HEK293 (cell line): ENCODE data around the gene MFAP3.

ENCODE experiments used
- CTCF ChIA-PET: fragments of 350-600 bp; formaldehyde crosslinking; extraction: SDS; loops from one replicate; lab custom pipeline; 2021; ENCODE audit warnings: antibody characterized with exemption; lab: Yijun Ruan, JAX
- POLR2A ChIA-PET: fragments of 300-600 bp; formaldehyde crosslinking; extraction: SDS; loops from one replicate; lab custom pipeline; 2020; ENCODE audit warnings: antibody characterized with exemption, inconsistent platforms; lab: Yijun Ruan, JAX
- H3K27ac ChIP-seq: fragments of 200-500 bp; sonication (Bioruptor generic); 2 replicates; pipeline ENCODE4 v1.5.1; 2014; ENCODE audit warnings: low read depth, low read length, control low read depth, inconsistent platforms; ENCODE audit errors: extremely low read depth
- H3K36me3 ChIP-seq, 2 experiments: fragments of 200-500 bp in 1 of 2; sonication (Bioruptor generic) in 1 of 2; 1 replicate in 1 of 2; 2 replicates in 1 of 2; pipeline ENCODE4 v1.5.1; 2014 to 2017; ENCODE audit warnings: inconsistent platforms in 2 of 2, low read length in 2 of 2; ENCODE audit not compliant: control insufficient read depth in 2 of 2, insufficient read depth in 1 of 2
- H3K4me1 ChIP-seq: fragments of 200-500 bp; sonication (Bioruptor generic); 2 replicates; pipeline ENCODE4 v1.5.1; 2014; ENCODE audit warnings: mild to moderate bottlenecking, low read length, inconsistent platforms; ENCODE audit not compliant: control insufficient read depth, insufficient read depth
- H3K4me3 ChIP-seq: 2 replicates; pipeline ENCODE4 v1.5.1; 2011; ENCODE audit warnings: low read depth, mild to moderate bottlenecking, control low read depth, low read length, moderate library complexity
- H3K9me3 ChIP-seq: fragments of 200-500 bp; sonication (Bioruptor generic); 2 replicates; pipeline ENCODE4 v1.5.1; 2014; ENCODE audit warnings: low read depth, low read length, inconsistent platforms; ENCODE audit not compliant: control insufficient read depth, insufficient read depth
- BCL11A ChIP-seq: fragments of 450-650 bp; formaldehyde crosslinking; IDR thresholded peaks from 2 replicates; pipeline ENCODE4 v1.5.1; 2016; ENCODE audit warnings: low read depth, missing biosample characterization, missing genetic modification characterization
- GLI4 ChIP-seq: fragments of 450-650 bp; formaldehyde crosslinking; IDR thresholded peaks from 2 replicates; pipeline ENCODE4 v1.5.1; 2016; ENCODE audit warnings: missing biosample characterization, missing genetic modification characterization
- IKZF3 ChIP-seq: fragments of 450-650 bp; IDR thresholded peaks from 2 replicates; pipeline ENCODE4 v1.5.0; 2018; ENCODE audit warnings: missing biosample characterization, mild to moderate bottlenecking, missing genetic modification characterization, moderate library complexity
- MEIS1 ChIP-seq: sonication (generic); formaldehyde crosslinking; IDR thresholded peaks from 2 replicates; pipeline ENCODE4 v1.8.1; 2022; ENCODE audit warnings: missing genetic modification reagents, mild to moderate bottlenecking, borderline replicate concordance
- TRIM28 ChIP-seq: IDR thresholded peaks from 2 replicates; pipeline ENCODE4 v1.6.1; 2011; ENCODE audit warnings: low read length, control low read depth, borderline replicate concordance
- WT1 ChIP-seq: fragments of 450-650 bp; formaldehyde crosslinking; IDR thresholded peaks from 2 replicates; pipeline ENCODE4 v1.5.1; 2016; ENCODE audit warnings: missing biosample characterization, missing genetic modification characterization
- ZBTB21 ChIP-seq: fragments of 450-650 bp; formaldehyde crosslinking; IDR thresholded peaks from 2 replicates; pipeline ENCODE4 v1.5.1; 2017; ENCODE audit warnings: missing biosample characterization, missing genetic modification characterization
- ZNF155 ChIP-seq: fragments of 450-650 bp; formaldehyde crosslinking; IDR thresholded peaks from 2 replicates; pipeline ENCODE4 v1.5.1; 2016; ENCODE audit warnings: missing biosample characterization, missing genetic modification characterization
- ZNF354C ChIP-seq: fragments of 450-650 bp; formaldehyde crosslinking; IDR thresholded peaks from 2 replicates; pipeline ENCODE4 v1.5.1; 2016; ENCODE audit warnings: missing biosample characterization, missing genetic modification characterization, low read depth, borderline replicate concordance
- ZNF416 ChIP-seq: fragments of 450-650 bp; formaldehyde crosslinking; IDR thresholded peaks from 2 replicates; pipeline ENCODE4 v1.5.1; 2016; ENCODE audit warnings: missing biosample characterization, missing genetic modification characterization
- ZNF473 ChIP-seq: fragments of 450-650 bp; formaldehyde crosslinking; IDR thresholded peaks from 2 replicates; pipeline ENCODE4 v1.5.1; 2017; ENCODE audit warnings: missing biosample characterization, missing genetic modification characterization
- ZNF510 ChIP-seq: fragments of 450-650 bp; formaldehyde crosslinking; IDR thresholded peaks from 2 replicates; pipeline ENCODE4 v1.5.1; 2018; ENCODE audit warnings: mild to moderate bottlenecking, missing genetic modification characterization, missing biosample characterization; ENCODE audit not compliant: insufficient replicate concordance
- ZNF514 ChIP-seq: fragments of 450-650 bp; formaldehyde crosslinking; IDR thresholded peaks from 2 replicates; pipeline ENCODE4 v1.5.1; 2016; ENCODE audit warnings: missing biosample characterization, missing genetic modification characterization
- ZNF555 ChIP-seq: fragments of 450-650 bp; formaldehyde crosslinking; conservative IDR thresholded peaks from 2 replicates; pipeline ENCODE4 v1.5.1; 2017; ENCODE audit warnings: missing biosample characterization, mild to moderate bottlenecking, missing genetic modification characterization, inconsistent platforms
- ZNF670 ChIP-seq: fragments of 450-650 bp; formaldehyde crosslinking; IDR thresholded peaks from 2 replicates; pipeline ENCODE4 v1.5.1; 2016; ENCODE audit warnings: missing biosample characterization, missing genetic modification characterization, low read depth
- TF ChIP-seq, protein P1 (sequence below): fragments of 450-650 bp; formaldehyde crosslinking; IDR thresholded peaks from 2 replicates; pipeline ENCODE4 v1.5.1; 2016; ENCODE audit warnings: missing biosample characterization, missing genetic modification characterization, borderline replicate concordance
- TF ChIP-seq, protein P2 (sequence below): fragments of 450-650 bp; formaldehyde crosslinking; IDR thresholded peaks from 2 replicates; pipeline ENCODE4 v1.5.1; 2017; ENCODE audit warnings: missing biosample characterization, missing genetic modification characterization
- TF ChIP-seq, protein P3 (sequence below): fragments of 450-650 bp; formaldehyde crosslinking; IDR thresholded peaks from 2 replicates; pipeline ENCODE4 v1.5.1; 2016; ENCODE audit warnings: missing biosample characterization, missing genetic modification characterization
- TF ChIP-seq, protein P4 (sequence below): fragments of 450-650 bp; formaldehyde crosslinking; conservative IDR thresholded peaks from 2 replicates; pipeline ENCODE4 v1.5.1; 2016; ENCODE audit warnings: low read depth, missing biosample characterization, missing genetic modification characterization

The MFAP3 gene

DNA sequence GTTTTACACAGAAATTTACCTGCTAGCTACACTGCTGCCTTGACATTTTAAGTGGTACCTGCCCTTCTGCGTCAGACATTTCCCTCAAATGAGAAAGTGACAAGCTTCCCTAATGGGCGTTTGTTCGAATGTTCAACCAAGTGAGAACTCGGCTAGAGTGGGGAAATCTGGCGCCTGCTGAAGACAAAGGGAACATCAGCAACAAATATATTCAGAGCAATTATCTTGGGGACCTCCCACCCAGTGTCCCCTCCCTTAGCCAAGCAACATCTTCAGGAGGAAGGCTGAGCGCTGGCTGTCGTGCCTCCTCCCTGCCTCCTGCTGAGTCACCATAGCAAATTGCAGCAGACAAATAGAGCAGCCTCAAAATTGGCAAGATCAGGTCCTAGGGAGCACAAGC, 57.1 kb downstream of the MFAP3 start:
- ChIA-PET POLR2A (no interaction called here), CTCF (interaction anchor here (1.1 to 1.5 kb wide), 2 partner anchors 23 to 309 kb away, joined by 3 to 5 read pairs; no protein-coding TSS in a partner anchor)
- H3K4me1 ChIP-seq = no peaks in the 10 kb centered on the region
- H3K36me3 ChIP-seq = no peaks in the 10 kb centered on the region
- TF ChIP-seq GLI4 (no peak), ZNF510 (tag by site-specific recombination) (no peak), BCL11A (no peak), MEIS1 (CRISPR knock-in tag) (no peak), ZNF514 (tag by site-specific recombination) (no peak), ZNF473 (tag by site-specific recombination) (no peak), ZNF155 (tag by site-specific recombination) (no peak), ZNF354C (tag by site-specific recombination) (no peak), ZNF416 (tag by site-specific recombination) (no peak)
- TF ChIP-seq, protein P1, sequence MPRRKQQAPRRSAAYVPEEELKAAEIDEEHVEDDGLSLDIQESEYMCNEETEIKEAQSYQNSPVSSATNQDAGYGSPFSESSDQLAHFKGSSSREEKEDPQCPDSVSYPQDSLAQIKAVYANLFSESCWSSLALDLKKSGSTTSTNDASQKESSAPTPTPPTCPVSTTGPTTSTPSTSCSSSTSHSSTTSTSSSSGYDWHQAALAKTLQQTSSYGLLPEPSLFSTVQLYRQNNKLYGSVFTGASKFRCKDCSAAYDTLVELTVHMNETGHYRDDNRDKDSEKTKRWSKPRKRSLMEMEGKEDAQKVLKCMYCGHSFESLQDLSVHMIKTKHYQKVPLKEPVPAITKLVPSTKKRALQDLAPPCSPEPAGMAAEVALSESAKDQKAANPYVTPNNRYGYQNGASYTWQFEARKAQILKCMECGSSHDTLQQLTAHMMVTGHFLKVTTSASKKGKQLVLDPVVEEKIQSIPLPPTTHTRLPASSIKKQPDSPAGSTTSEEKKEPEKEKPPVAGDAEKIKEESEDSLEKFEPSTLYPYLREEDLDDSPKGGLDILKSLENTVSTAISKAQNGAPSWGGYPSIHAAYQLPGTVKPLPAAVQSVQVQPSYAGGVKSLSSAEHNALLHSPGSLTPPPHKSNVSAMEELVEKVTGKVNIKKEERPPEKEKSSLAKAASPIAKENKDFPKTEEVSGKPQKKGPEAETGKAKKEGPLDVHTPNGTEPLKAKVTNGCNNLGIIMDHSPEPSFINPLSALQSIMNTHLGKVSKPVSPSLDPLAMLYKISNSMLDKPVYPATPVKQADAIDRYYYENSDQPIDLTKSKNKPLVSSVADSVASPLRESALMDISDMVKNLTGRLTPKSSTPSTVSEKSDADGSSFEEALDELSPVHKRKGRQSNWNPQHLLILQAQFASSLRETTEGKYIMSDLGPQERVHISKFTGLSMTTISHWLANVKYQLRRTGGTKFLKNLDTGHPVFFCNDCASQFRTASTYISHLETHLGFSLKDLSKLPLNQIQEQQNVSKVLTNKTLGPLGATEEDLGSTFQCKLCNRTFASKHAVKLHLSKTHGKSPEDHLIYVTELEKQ (tag by site-specific recombination) = no peak
- TF ChIP-seq, protein P2, sequence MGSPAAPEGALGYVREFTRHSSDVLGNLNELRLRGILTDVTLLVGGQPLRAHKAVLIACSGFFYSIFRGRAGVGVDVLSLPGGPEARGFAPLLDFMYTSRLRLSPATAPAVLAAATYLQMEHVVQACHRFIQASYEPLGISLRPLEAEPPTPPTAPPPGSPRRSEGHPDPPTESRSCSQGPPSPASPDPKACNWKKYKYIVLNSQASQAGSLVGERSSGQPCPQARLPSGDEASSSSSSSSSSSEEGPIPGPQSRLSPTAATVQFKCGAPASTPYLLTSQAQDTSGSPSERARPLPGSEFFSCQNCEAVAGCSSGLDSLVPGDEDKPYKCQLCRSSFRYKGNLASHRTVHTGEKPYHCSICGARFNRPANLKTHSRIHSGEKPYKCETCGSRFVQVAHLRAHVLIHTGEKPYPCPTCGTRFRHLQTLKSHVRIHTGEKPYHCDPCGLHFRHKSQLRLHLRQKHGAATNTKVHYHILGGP = no peak
- H3K27ac ChIP-seq = no peak overlapping the region
- H3K9me3 ChIP-seq = no peaks in the 10 kb centered on the region
- no peak overlapping the region for H3K4me3 ChIP-seq

DNA sequence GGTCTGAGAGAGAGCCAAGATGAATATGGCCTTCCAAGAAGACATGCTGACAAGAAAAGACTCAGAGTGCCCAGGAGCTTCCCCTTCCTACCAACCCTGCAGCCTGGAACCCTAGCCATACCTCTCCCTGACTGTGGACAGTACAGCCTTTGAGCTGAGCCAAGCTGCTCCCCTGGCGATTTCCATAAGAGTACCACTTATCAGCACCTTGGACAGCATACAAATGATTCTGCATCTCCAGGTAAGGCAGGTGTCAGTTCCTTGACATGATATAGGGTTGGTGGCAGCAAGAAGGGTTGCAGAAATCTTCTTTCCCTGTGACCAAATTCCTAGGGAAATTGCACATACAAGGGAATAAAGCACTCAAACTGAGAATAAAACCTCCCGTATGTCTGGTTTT, 58.3 kb downstream of the MFAP3 start:
- H3K4me3 ChIP-seq = no peak overlapping the region
- H3K27ac ChIP-seq = no peak overlapping the region
- no peaks in the 10 kb centered on the region for H3K36me3 ChIP-seq
- ChIA-PET CTCF (interaction anchor here (1.1 kb wide), 1 partner anchor 308 kb away, joined by 3 read pairs; no protein-coding TSS in a partner anchor), POLR2A (no interaction called here)
- H3K4me1 ChIP-seq = no peaks in the 10 kb centered on the region
- TF ChIP-seq WT1 (tag by site-specific recombination) = no peak
- TF ChIP-seq, protein P3, sequence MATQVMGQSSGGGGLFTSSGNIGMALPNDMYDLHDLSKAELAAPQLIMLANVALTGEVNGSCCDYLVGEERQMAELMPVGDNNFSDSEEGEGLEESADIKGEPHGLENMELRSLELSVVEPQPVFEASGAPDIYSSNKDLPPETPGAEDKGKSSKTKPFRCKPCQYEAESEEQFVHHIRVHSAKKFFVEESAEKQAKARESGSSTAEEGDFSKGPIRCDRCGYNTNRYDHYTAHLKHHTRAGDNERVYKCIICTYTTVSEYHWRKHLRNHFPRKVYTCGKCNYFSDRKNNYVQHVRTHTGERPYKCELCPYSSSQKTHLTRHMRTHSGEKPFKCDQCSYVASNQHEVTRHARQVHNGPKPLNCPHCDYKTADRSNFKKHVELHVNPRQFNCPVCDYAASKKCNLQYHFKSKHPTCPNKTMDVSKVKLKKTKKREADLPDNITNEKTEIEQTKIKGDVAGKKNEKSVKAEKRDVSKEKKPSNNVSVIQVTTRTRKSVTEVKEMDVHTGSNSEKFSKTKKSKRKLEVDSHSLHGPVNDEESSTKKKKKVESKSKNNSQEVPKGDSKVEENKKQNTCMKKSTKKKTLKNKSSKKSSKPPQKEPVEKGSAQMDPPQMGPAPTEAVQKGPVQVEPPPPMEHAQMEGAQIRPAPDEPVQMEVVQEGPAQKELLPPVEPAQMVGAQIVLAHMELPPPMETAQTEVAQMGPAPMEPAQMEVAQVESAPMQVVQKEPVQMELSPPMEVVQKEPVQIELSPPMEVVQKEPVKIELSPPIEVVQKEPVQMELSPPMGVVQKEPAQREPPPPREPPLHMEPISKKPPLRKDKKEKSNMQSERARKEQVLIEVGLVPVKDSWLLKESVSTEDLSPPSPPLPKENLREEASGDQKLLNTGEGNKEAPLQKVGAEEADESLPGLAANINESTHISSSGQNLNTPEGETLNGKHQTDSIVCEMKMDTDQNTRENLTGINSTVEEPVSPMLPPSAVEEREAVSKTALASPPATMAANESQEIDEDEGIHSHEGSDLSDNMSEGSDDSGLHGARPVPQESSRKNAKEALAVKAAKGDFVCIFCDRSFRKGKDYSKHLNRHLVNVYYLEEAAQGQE = peak; percentile 97
- no peaks in the 10 kb centered on the region for H3K9me3 ChIP-seq

DNA sequence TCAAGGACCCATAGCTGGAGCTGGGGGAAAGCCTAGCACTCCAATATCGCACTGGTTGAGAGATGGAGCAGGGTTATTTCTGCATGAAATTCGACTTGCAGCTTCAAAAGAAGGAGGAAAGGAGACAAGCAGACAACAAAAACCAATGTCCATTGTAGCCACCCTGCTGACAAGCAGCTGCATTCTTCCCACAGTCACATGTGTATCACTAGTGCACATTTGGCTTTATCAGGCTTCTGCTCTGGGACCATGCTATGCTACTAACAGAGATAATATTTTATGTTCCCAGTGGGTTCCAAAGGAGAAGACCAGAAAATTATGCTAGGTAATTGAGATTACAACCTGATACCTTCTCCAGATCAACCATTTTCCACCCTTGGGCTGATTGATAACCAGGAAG, 59.7 kb downstream of the MFAP3 start:
- H3K36me3 ChIP-seq = no peaks in the 10 kb centered on the region
- no peaks in the 10 kb centered on the region for H3K9me3 ChIP-seq
- ChIA-PET CTCF (no interaction called here), POLR2A (no interaction called here)
- no peak overlapping the region for H3K27ac ChIP-seq
- H3K4me3 ChIP-seq = no peak overlapping the region
- H3K4me1 ChIP-seq = no peaks in the 10 kb centered on the region
- TF ChIP-seq, protein P4, sequence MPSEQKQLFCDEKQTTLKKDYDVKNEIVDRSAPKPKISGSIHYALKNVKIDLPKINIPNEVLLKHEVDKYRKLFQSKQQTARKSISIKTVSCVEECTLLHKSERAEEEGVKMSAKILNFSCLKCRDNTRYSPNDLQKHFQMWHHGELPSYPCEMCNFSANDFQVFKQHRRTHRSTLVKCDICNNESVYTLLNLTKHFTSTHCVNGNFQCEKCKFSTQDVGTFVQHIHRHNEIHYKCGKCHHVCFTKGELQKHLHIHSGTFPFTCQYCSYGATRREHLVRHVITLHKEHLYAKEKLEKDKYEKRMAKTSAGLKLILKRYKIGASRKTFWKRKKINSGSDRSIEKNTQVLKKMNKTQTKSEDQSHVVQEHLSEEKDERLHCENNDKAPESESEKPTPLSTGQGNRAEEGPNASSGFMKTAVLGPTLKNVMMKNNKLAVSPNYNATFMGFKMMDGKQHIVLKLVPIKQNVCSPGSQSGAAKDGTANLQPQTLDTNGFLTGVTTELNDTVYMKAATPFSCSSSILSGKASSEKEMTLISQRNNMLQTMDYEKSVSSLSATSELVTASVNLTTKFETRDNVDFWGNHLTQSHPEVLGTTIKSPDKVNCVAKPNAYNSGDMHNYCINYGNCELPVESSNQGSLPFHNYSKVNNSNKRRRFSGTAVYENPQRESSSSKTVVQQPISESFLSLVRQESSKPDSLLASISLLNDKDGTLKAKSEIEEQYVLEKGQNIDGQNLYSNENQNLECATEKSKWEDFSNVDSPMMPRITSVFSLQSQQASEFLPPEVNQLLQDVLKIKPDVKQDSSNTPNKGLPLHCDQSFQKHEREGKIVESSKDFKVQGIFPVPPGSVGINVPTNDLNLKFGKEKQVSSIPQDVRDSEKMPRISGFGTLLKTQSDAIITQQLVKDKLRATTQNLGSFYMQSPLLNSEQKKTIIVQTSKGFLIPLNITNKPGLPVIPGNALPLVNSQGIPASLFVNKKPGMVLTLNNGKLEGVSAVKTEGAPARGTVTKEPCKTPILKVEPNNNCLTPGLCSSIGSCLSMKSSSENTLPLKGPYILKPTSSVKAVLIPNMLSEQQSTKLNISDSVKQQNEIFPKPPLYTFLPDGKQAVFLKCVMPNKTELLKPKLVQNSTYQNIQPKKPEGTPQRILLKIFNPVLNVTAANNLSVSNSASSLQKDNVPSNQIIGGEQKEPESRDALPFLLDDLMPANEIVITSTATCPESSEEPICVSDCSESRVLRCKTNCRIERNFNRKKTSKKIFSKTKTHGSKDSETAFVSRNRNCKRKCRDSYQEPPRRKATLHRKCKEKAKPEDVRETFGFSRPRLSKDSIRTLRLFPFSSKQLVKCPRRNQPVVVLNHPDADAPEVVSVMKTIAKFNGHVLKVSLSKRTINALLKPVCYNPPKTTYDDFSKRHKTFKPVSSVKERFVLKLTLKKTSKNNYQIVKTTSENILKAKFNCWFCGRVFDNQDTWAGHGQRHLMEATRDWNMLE (tag by site-specific recombination) = no peak
- TF ChIP-seq TRIM28 (no peak), IKZF3 (tag by site-specific recombination) (no peak), ZNF670 (tag by site-specific recombination) (no peak), ZNF155 (tag by site-specific recombination) (no peak), ZNF416 (tag by site-specific recombination) (no peak), GLI4 (no peak), ZBTB21 (tag by site-specific recombination) (no peak), ZNF555 (no peak)
